Measurements from ENCODE around the gene TOR4A. TPM values are rescaled to one million over a fixed set of nuclear protein-coding genes. Genes with fewer than 3 reads are reported as not detected.

The TOR4A gene
- total and polyA plus RNA-seq, 2 donors (not counting 1 experiment from before 2014, with no cell fraction given), result 8.3 to 15.3 TPM

- POLR2A ChIA-PET, result no interaction called here
- no peak overlapping the region for H3K4me2 ChIP-seq (replicated peaks; ENCODE audit: low read depth, low read length, poor library complexity, severe bottlenecking)
- Mint-ChIP-seq H3K27ac (no peak overlapping the region), H3K4me3 (no peak overlapping the region), H3K27me3 (peaks cover 4% of the 10 kb centered on the region), H3K9me3 (ENCODE audit: insufficient read depth) (no peaks in the 10 kb centered on the region), H3K4me1 (peaks cover 13% of the 10 kb centered on the region)
- no peaks in the 10 kb centered on the region for H4K20me1 ChIP-seq (ENCODE audit: control insufficient read depth, insufficient read depth, low read length, poor library complexity, severe bottlenecking)
- 66% methylated on average over 27 of the region's 31 CpGs for WGBS (ENCODE audit: insufficient coverage)
- H3K27ac ChIP-seq (ENCODE audit: low read length in 2 of 2), result no peak overlapping the region
- no peak overlapping the region for H3K9ac ChIP-seq (ENCODE audit: low read length)
- no peaks in the 10 kb centered on the region for H3K79me2 ChIP-seq (ENCODE audit: control insufficient read depth, insufficient read depth, low read length)
- CTCF ChIA-PET, result interaction anchor here (0.9 to 1.2 kb wide), 2 partner anchors 112 to 134 kb away, joined by 3 to 4 read pairs; no protein-coding TSS in a partner anchor
- H3K27me3 ChIP-seq (replicated peaks in 1 of 4; ENCODE audit: control extremely low read depth in 1 of 4, control insufficient read depth in 3 of 4, insufficient read depth in 4 of 4, low read length in 3 of 4), result peaks cover 0 to 38% (median 2%) of the 10 kb centered on the region in 4 experiments
- H3K36me3 ChIP-seq (replicated peaks in 1 of 2; ENCODE audit: control extremely low read depth in 1 of 2, control insufficient read depth in 1 of 2, extremely low read depth in 1 of 2, insufficient read depth in 2 of 2, low read length in 1 of 2), result no peaks in the 10 kb centered on the region
- ATAC-seq (ENCODE audit: low read depth) (no peak), DNase-seq (no peak)
- peaks cover 14 to 20% of the 10 kb centered on the region in 2 donors for H3K4me1 ChIP-seq (ENCODE audit: control insufficient read depth in 2 of 2, insufficient read depth in 2 of 2, low read length in 2 of 2)
- no peak overlapping the region for H3K4me3 ChIP-seq (ENCODE audit: control extremely low read depth in 1 of 5, extremely low read depth in 1 of 5, insufficient read depth in 1 of 5, low read depth in 2 of 5, low read length in 4 of 5)
- no peaks in the 10 kb centered on the region for H3K9me3 ChIP-seq (ENCODE audit: control extremely low read depth in 1 of 3, control insufficient read depth in 2 of 3, insufficient read depth in 1 of 3, low read length in 2 of 3)
- intact Hi-C loops (cut with micrococcal nuclease), result no loop called here
- TF ChIP-seq CTCF (IDR thresholded peaks at IDR 0.05) (no peak), EZH2 (IDR thresholded peaks at IDR 0.05; ENCODE audit: borderline replicate concordance, insufficient read depth, low read depth, low read length, poor library complexity, severe bottlenecking) (no peak)
- no peak overlapping the region for H2AFZ ChIP-seq (ENCODE audit: insufficient read depth, low read depth, low read length, poor library complexity, severe bottlenecking)
These were observed 47.4 kb upstream of the TOR4A start for GRCh38 chr9:137229903-137230704.

Data from B cell (primary cell).